Gastrocnemius medialis (tissue), 4 donors: ENCODE results near the gene CDKL1.

Experiments used
- CTCF ChIP-seq, 5 experiments: fragments of 450-650 bp in 3 of 5; fragments of 200-600 bp in 2 of 5; sonication (generic) in 2 of 5; IDR thresholded peaks in 4 of 5; conservative IDR thresholded peaks in 1 of 5; 1 replicate in 4 of 5; 2 replicates in 1 of 5; pipeline ENCODE4 v1.5.1; 2016 to 2019; ENCODE audit warnings: antibody characterized with exemption in 5 of 5, mild to moderate bottlenecking in 3 of 5, moderate library complexity in 3 of 5
- POLR2A ChIP-seq, 2 donors: fragments of 450-650 bp; IDR thresholded peaks; one replicate each; pipeline ENCODE4 v1.6.1; 2017; ENCODE audit warnings: antibody characterized with exemption in 2 of 2, mild to moderate bottlenecking in 2 of 2, moderate library complexity in 2 of 2

- TF ChIP-seq CTCF (IDR thresholded peaks at IDR 0.05 in 4 of 5, conservative IDR thresholded peaks at IDR 0.05 in 1 of 5) (no peak), POLR2A (IDR thresholded peaks at IDR 0.05) (no peak)
Observed at GRCh38 chr14:50389668-50390441, 6.8 kb downstream of the CDKL1 start.
